Measurements from ENCODE around the gene UBE3D.

DNA sequence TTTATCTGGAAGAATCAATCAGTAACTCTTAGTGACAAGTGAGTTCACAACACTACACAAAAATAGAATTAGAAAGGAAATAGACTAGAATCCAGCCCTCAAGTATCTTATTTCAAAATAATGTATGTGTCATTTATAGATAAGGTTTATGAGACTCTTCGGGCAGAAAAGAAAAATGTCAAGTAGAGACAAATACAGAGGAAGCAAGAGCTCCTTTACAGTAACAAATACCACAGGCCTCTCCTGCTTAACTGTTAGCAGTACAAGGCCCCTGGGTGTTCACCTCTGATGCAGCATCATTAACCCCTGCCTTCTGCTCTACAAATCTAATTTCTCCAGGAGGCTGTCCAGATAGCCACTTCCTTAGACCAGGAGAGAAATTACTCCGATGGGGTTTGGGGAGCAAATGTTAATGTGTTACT, 76.7 kb downstream of the UBE3D start:
- TF ChIP-seq YY1 (IDR thresholded peaks at IDR 0.05; ENCODE audit: low read depth, low read length) = no peak
- TF ChIP-seq POLR2AphosphoS5 (IDR thresholded peaks at IDR 0.05; ENCODE audit: low read depth, low read length) = no peak
- TF ChIP-seq, protein P1, sequence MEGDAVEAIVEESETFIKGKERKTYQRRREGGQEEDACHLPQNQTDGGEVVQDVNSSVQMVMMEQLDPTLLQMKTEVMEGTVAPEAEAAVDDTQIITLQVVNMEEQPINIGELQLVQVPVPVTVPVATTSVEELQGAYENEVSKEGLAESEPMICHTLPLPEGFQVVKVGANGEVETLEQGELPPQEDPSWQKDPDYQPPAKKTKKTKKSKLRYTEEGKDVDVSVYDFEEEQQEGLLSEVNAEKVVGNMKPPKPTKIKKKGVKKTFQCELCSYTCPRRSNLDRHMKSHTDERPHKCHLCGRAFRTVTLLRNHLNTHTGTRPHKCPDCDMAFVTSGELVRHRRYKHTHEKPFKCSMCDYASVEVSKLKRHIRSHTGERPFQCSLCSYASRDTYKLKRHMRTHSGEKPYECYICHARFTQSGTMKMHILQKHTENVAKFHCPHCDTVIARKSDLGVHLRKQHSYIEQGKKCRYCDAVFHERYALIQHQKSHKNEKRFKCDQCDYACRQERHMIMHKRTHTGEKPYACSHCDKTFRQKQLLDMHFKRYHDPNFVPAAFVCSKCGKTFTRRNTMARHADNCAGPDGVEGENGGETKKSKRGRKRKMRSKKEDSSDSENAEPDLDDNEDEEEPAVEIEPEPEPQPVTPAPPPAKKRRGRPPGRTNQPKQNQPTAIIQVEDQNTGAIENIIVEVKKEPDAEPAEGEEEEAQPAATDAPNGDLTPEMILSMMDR (IDR thresholded peaks at IDR 0.05; ENCODE audit: control extremely low read depth in 1 of 3, insufficient read depth in 1 of 3, low read depth in 1 of 3, low read length in 3 of 3) = no peak
- TF ChIP-seq SRF (IDR thresholded peaks at IDR 0.05; ENCODE audit: low read depth, low read length) = no peak
- no peak for TF ChIP-seq RNF2 (IDR thresholded peaks at IDR 0.05; ENCODE audit: borderline replicate concordance, low read depth, low read length, missing control alignments, poor library complexity, severe bottlenecking)
- TF ChIP-seq CEBPB (IDR thresholded peaks at IDR 0.05; ENCODE audit: low read depth, low read length) = no peak
- TF ChIP-seq POLR2A (IDR thresholded peaks at IDR 0.05; ENCODE audit: control extremely low read depth in 1 of 2, low read depth in 2 of 2, low read length in 2 of 2) = no peak
- TF ChIP-seq, protein P2, sequence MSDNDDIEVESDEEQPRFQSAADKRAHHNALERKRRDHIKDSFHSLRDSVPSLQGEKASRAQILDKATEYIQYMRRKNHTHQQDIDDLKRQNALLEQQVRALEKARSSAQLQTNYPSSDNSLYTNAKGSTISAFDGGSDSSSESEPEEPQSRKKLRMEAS (IDR thresholded peaks at IDR 0.05) = no peak
- TF ChIP-seq JUND (IDR thresholded peaks at IDR 0.05; ENCODE audit: low read length) = no peak
- no peak for TF ChIP-seq RXRA (IDR thresholded peaks at IDR 0.05; ENCODE audit: insufficient read depth, low read depth, low read length)
- TF ChIP-seq EZH2 (IDR thresholded peaks at IDR 0.05; ENCODE audit: low read depth, low read length, severe bottlenecking) = no peak
- no peak for TF ChIP-seq HDAC2 (IDR thresholded peaks at IDR 0.05; ENCODE audit: borderline replicate concordance in 1 of 2, low read depth in 2 of 2, low read length in 2 of 2)
- TF ChIP-seq EP300 (IDR thresholded peaks at IDR 0.05; ENCODE audit: borderline replicate concordance in 1 of 2, low read depth in 2 of 2, low read length in 2 of 2) = no peak

Measured in H1 (cell line).